NCI-H1092 (cell line): ENCODE data around the gene SCP2.
"Not testable (repeated sequence)": the region's sequence is repeated elsewhere in the genome, so short reads cannot be mapped to it uniquely, and the experiment has no call there.

ENCODE experiments used
- DNase-seq: peaks from one replicate; lab custom pipeline; 2025; lab: John Stamatoyannopoulos, UW

The SCP2 gene

GRCh38 chr1:52969234-52969633 lies 42.2 kb downstream of the SCP2 start:
- DNase-seq = not testable (repeated sequence)

- DNase-seq = no peak
Measured at GRCh38 chr1:52970149-52970548, 43.1 kb downstream of the SCP2 start.

- DNase-seq = no peak
Measured at GRCh38 chr1:52973841-52974240, 46.8 kb downstream of the SCP2 start.

- DNase-seq = no peak
Measured at GRCh38 chr1:52976183-52977035, 49.3 kb downstream of the SCP2 start.

- DNase-seq = no peak
Measured at GRCh38 chr1:52978045-52978444, 51.0 kb downstream of the SCP2 start.

- not testable (repeated sequence) for DNase-seq
Measured at GRCh38 chr1:52992733-52993132, 65.7 kb downstream of the SCP2 start.

GRCh38 chr1:52994656-52995055 lies 67.6 kb downstream of the SCP2 start:
- no peak for DNase-seq

- DNase-seq = no peak
Measured at GRCh38 chr1:52996653-52997052, 69.6 kb downstream of the SCP2 start.

GRCh38 chr1:53001128-53001527 lies 74.1 kb downstream of the SCP2 start:
- DNase-seq = no peak

GRCh38 chr1:53006612-53007011 lies 79.5 kb downstream of the SCP2 start:
- not testable (repeated sequence) for DNase-seq

GRCh38 chr1:53010247-53010646 lies 83.2 kb downstream of the SCP2 start:
- DNase-seq = not testable (repeated sequence)

- no peak for DNase-seq
Measured at GRCh38 chr1:53011175-53011574, 84.1 kb downstream of the SCP2 start.

- peak; percentile 67 for DNase-seq
Measured at GRCh38 chr1:53014791-53015507, 87.9 kb downstream of the SCP2 start.

GRCh38 chr1:53015508-53015860 lies 88.4 kb downstream of the SCP2 start:
- DNase-seq = no peak

- no peak for DNase-seq
Measured at GRCh38 chr1:53016705-53017104, 89.6 kb downstream of the SCP2 start.

- no peak for DNase-seq
Measured at GRCh38 chr1:53020588-53020987, 93.5 kb downstream of the SCP2 start.

- no peak for DNase-seq
Measured at GRCh38 chr1:53022179-53022578, 95.1 kb downstream of the SCP2 start.

- DNase-seq = no peak
Measured at GRCh38 chr1:53023546-53023945, 96.5 kb downstream of the SCP2 start.

GRCh38 chr1:53024117-53024516 lies 97.0 kb downstream of the SCP2 start:
- DNase-seq = no peak

GRCh38 chr1:53025034-53025768 lies 98.1 kb downstream of the SCP2 start:
- no peak for DNase-seq

- no peak for DNase-seq
Measured at GRCh38 chr1:53025769-53026112, 98.7 kb downstream of the SCP2 start.

GRCh38 chr1:53026254-53026653 lies 99.2 kb downstream of the SCP2 start:
- DNase-seq = no peak

- DNase-seq = no peak
Measured at GRCh38 chr1:53031732-53032131, 104.7 kb downstream of the SCP2 start.
